ENCODE results near the gene OR5H2.

DNA sequence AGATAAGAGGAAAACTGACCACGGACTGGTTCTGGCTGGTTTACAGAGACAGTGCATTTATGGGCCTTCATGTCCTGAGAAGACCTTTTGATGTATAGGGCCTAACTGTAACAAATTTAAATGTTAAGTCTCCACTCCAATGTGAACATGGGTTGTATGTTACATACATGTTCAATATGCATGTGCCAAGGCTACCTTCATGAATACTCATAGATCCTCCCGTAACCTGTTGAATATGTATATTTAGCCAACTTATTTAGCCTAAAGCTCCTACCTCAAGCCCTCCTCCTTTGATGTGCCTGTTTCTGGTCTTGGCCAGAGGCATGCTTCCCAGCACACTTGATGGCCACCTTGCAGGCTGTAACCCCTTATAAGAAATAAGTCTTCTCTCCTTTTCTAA, at the start of gene OR5H2:
- TF ChIP-seq, protein P1, sequence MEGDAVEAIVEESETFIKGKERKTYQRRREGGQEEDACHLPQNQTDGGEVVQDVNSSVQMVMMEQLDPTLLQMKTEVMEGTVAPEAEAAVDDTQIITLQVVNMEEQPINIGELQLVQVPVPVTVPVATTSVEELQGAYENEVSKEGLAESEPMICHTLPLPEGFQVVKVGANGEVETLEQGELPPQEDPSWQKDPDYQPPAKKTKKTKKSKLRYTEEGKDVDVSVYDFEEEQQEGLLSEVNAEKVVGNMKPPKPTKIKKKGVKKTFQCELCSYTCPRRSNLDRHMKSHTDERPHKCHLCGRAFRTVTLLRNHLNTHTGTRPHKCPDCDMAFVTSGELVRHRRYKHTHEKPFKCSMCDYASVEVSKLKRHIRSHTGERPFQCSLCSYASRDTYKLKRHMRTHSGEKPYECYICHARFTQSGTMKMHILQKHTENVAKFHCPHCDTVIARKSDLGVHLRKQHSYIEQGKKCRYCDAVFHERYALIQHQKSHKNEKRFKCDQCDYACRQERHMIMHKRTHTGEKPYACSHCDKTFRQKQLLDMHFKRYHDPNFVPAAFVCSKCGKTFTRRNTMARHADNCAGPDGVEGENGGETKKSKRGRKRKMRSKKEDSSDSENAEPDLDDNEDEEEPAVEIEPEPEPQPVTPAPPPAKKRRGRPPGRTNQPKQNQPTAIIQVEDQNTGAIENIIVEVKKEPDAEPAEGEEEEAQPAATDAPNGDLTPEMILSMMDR (IDR thresholded peaks at IDR 0.05): no peak
- no peak for TF ChIP-seq POLR2A (IDR thresholded peaks at IDR 0.05)
